ENCODE measurements around the gene DNAI7. TPM values are rescaled to one million over a fixed set of nuclear protein-coding genes. Genes with fewer than 3 reads are reported as not detected.

Gene DNAI7
- total and polyA plus RNA-seq, 2 donors (not counting 1 experiment from before 2014, with no cell fraction given) = 0.62 TPM; not detected in 1

DNA sequence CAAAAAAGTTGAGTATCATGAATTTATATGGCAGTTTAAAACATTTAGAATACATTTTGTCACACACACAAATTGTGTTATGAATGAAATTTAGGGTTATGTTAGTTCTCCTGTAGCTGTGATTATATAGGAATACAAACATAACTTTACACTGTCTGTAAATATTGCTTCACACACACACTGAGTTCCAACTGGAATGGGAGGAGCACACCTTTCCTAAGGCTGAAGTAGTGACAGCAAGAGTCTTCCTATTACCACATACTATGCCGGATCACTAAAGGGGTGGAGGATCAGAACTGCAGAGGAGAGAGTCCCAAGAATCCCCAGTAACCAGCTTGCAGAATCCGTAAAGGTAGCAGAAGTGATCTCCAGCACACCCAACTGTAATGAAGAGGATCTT, 63.7 kb downstream of the DNAI7 start:
- peaks cover 10% of the 10 kb centered on the region for H3K4me1 Mint-ChIP-seq
- Histone ChIP-seq H2AFZ (ENCODE audit: insufficient read depth, low read depth, low read length, poor library complexity, severe bottlenecking) (no peak overlapping the region), H3K27ac (ENCODE audit: low read length in 2 of 2) (no peak overlapping the region), H3K36me3 (replicated peaks in 1 of 2; ENCODE audit: control extremely low read depth in 1 of 2, control insufficient read depth in 1 of 2, extremely low read depth in 1 of 2, insufficient read depth in 2 of 2, low read length in 1 of 2) (no peaks in the 10 kb centered on the region), H3K4me2 (replicated peaks; ENCODE audit: low read depth, low read length, poor library complexity, severe bottlenecking) (no peak overlapping the region), H3K27me3 (replicated peaks in 1 of 4; ENCODE audit: control extremely low read depth in 1 of 4, control insufficient read depth in 3 of 4, insufficient read depth in 4 of 4, low read length in 3 of 4) (no peaks in the 10 kb centered on the region), H3K79me2 (ENCODE audit: control insufficient read depth, insufficient read depth, low read length) (no peaks in the 10 kb centered on the region), H4K20me1 (ENCODE audit: control insufficient read depth, insufficient read depth, low read length, poor library complexity, severe bottlenecking) (no peaks in the 10 kb centered on the region), H3K4me1 (ENCODE audit: control insufficient read depth in 2 of 2, insufficient read depth in 2 of 2, low read length in 2 of 2) (peaks cover 6 to 7% of the 10 kb centered on the region in 2 donors), H3K9ac (ENCODE audit: low read length) (no peak overlapping the region), H3K9me3 (ENCODE audit: control extremely low read depth in 1 of 3, control insufficient read depth in 2 of 3, insufficient read depth in 1 of 3, low read length in 2 of 3) (peaks cover 0 to 2% (median 0%) of the 10 kb centered on the region in 3 donors), H3K4me3 (ENCODE audit: control extremely low read depth in 1 of 5, extremely low read depth in 1 of 5, insufficient read depth in 1 of 5, low read depth in 2 of 5, low read length in 4 of 5) (no peak overlapping the region)
- ATAC-seq (ENCODE audit: low read depth) (no peak), DNase-seq (no peak)
- CTCF ChIA-PET = interaction anchor here (0.7 to 9.1 kb wide), 14 partner anchors 10 to 1890 kb away, joined by 3 to 172 read pairs (median 6); no protein-coding TSS in a partner anchor
- no peak overlapping the region for H3K27ac Mint-ChIP-seq
- TF ChIP-seq, protein P1, sequence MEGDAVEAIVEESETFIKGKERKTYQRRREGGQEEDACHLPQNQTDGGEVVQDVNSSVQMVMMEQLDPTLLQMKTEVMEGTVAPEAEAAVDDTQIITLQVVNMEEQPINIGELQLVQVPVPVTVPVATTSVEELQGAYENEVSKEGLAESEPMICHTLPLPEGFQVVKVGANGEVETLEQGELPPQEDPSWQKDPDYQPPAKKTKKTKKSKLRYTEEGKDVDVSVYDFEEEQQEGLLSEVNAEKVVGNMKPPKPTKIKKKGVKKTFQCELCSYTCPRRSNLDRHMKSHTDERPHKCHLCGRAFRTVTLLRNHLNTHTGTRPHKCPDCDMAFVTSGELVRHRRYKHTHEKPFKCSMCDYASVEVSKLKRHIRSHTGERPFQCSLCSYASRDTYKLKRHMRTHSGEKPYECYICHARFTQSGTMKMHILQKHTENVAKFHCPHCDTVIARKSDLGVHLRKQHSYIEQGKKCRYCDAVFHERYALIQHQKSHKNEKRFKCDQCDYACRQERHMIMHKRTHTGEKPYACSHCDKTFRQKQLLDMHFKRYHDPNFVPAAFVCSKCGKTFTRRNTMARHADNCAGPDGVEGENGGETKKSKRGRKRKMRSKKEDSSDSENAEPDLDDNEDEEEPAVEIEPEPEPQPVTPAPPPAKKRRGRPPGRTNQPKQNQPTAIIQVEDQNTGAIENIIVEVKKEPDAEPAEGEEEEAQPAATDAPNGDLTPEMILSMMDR (IDR thresholded peaks at IDR 0.05) = no peak
- TF ChIP-seq EZH2 (IDR thresholded peaks at IDR 0.05; ENCODE audit: borderline replicate concordance, insufficient read depth, low read depth, low read length, poor library complexity, severe bottlenecking) = no peak
- H3K9me3 Mint-ChIP-seq (ENCODE audit: insufficient read depth) = no peaks in the 10 kb centered on the region
- no peaks in the 10 kb centered on the region for H3K27me3 Mint-ChIP-seq
- no peak overlapping the region for H3K4me3 Mint-ChIP-seq
- WGBS (ENCODE audit: insufficient coverage) = no CpG with 5 or more reads among the region's 2 CpGs
- intact Hi-C loops (cut with micrococcal nuclease) = loop anchor here (10.0 kb wide), 1 partner anchor 1926 kb away; no protein-coding TSS in a partner anchor
- POLR2A ChIA-PET = no interaction called here

GRCh38 chr12:25130741-25131188, 64.2 kb downstream of the DNAI7 start:
- DNase-seq (peak; percentile 63), ATAC-seq (ENCODE audit: low read depth) (peak; percentile 43)
- TF ChIP-seq, protein P1 (IDR thresholded peaks at IDR 0.05) = peak; percentile 85
- TF ChIP-seq EZH2 (IDR thresholded peaks at IDR 0.05; ENCODE audit: borderline replicate concordance, insufficient read depth, low read depth, low read length, poor library complexity, severe bottlenecking) = no peak
- Histone ChIP-seq H3K4me3 (ENCODE audit: control extremely low read depth in 1 of 5, extremely low read depth in 1 of 5, insufficient read depth in 1 of 5, low read depth in 2 of 5, low read length in 4 of 5) (no peak overlapping the region), H2AFZ (ENCODE audit: insufficient read depth, low read depth, low read length, poor library complexity, severe bottlenecking) (no peak overlapping the region), H3K4me1 (ENCODE audit: control insufficient read depth in 2 of 2, insufficient read depth in 2 of 2, low read length in 2 of 2) (peaks cover 6 to 7% of the 10 kb centered on the region in 2 donors), H3K36me3 (replicated peaks in 1 of 2; ENCODE audit: control extremely low read depth in 1 of 2, control insufficient read depth in 1 of 2, extremely low read depth in 1 of 2, insufficient read depth in 2 of 2, low read length in 1 of 2) (no peaks in the 10 kb centered on the region), H3K4me2 (replicated peaks; ENCODE audit: low read depth, low read length, poor library complexity, severe bottlenecking) (no peak overlapping the region), H3K27me3 (replicated peaks in 1 of 4; ENCODE audit: control extremely low read depth in 1 of 4, control insufficient read depth in 3 of 4, insufficient read depth in 4 of 4, low read length in 3 of 4) (no peaks in the 10 kb centered on the region), H3K9me3 (ENCODE audit: control extremely low read depth in 1 of 3, control insufficient read depth in 2 of 3, insufficient read depth in 1 of 3, low read length in 2 of 3) (no peaks in the 10 kb centered on the region), H3K27ac (ENCODE audit: low read length in 2 of 2) (no peak overlapping the region), H3K79me2 (ENCODE audit: control insufficient read depth, insufficient read depth, low read length) (no peaks in the 10 kb centered on the region), H3K9ac (ENCODE audit: low read length) (no peak overlapping the region), H4K20me1 (ENCODE audit: control insufficient read depth, insufficient read depth, low read length, poor library complexity, severe bottlenecking) (no peaks in the 10 kb centered on the region)
- peaks cover 10% of the 10 kb centered on the region for H3K4me1 Mint-ChIP-seq
- H3K27ac Mint-ChIP-seq = no peak overlapping the region
- no peaks in the 10 kb centered on the region for H3K27me3 Mint-ChIP-seq
- intact Hi-C loops (cut with micrococcal nuclease) = loop anchor here (1.0 to 10.0 kb wide), 5 partner anchors 25 to 1926 kb away; no protein-coding TSS in a partner anchor
- no peaks in the 10 kb centered on the region for H3K9me3 Mint-ChIP-seq (ENCODE audit: insufficient read depth)
- ChIA-PET POLR2A (no interaction called here), CTCF (interaction anchor here (0.7 to 9.1 kb wide), 17 partner anchors 9 to 1891 kb away, joined by 3 to 172 read pairs (median 5); no protein-coding TSS in a partner anchor)
- no peak overlapping the region for H3K4me3 Mint-ChIP-seq

Measured in B cell (primary cell).